H9 (cell line): Measurements from ENCODE around the gene STK32B. TPM values are rescaled to one million over a fixed set of nuclear protein-coding genes. Genes with fewer than 3 reads are reported as not detected.

Experiments used
- DNase-seq: peaks from one replicate; pipeline ENCODE4 v3.0.0-alpha.2; 2017
- H2AFZ ChIP-seq: one replicate; pipeline ENCODE4 v1.6.1; 2013; ENCODE audit warnings: mild to moderate bottlenecking, low read length, control low read depth, moderate library complexity
- H2AK5ac ChIP-seq: 2 replicates; pipeline ENCODE4 v1.6.1; 2013; ENCODE audit warnings: low read length, control low read depth, mixed read lengths; ENCODE audit not compliant: insufficient read length
- H2BK120ac ChIP-seq: one replicate; pipeline ENCODE4 v1.6.1; 2013; ENCODE audit warnings: low read depth, mild to moderate bottlenecking, low read length, control low read depth, inconsistent platforms; ENCODE audit not compliant: poor library complexity, severe bottlenecking
- H2BK12ac ChIP-seq: 2 replicates; pipeline ENCODE4 v1.6.1; 2013; ENCODE audit warnings: low read length, control low read depth, mixed read lengths, low read depth; ENCODE audit not compliant: insufficient read length
- H2BK15ac ChIP-seq: 2 replicates; pipeline ENCODE4 v1.6.1; 2013; ENCODE audit warnings: low read depth, low read length, control low read depth
- H2BK20ac ChIP-seq: one replicate; pipeline ENCODE4 v1.6.1; 2013; ENCODE audit warnings: low read depth, mild to moderate bottlenecking, low read length, control low read depth, inconsistent platforms; ENCODE audit not compliant: poor library complexity, severe bottlenecking
- H2BK5ac ChIP-seq: 2 replicates; pipeline ENCODE4 v1.6.1; 2013; ENCODE audit warnings: low read length, control low read depth, mixed read lengths; ENCODE audit not compliant: insufficient read length
- H3K14ac ChIP-seq: 2 replicates; pipeline ENCODE4 v1.6.1; 2013; ENCODE audit warnings: low read length, control low read depth; ENCODE audit not compliant: insufficient read depth
- H3K18ac ChIP-seq: 2 replicates; pipeline ENCODE4 v1.6.1; 2013; ENCODE audit warnings: low read depth, mild to moderate bottlenecking, mixed read lengths, low read length, control low read depth; ENCODE audit not compliant: insufficient read length
- H3K23ac ChIP-seq: 2 replicates; pipeline ENCODE4 v1.6.1; 2013; ENCODE audit warnings: low read length, control low read depth, mixed read lengths, low read depth; ENCODE audit not compliant: insufficient read length
- H3K23me2 ChIP-seq: 2 replicates; pipeline ENCODE4 v1.6.1; 2013; ENCODE audit warnings: low read depth, mild to moderate bottlenecking, mixed read lengths, low read length, control low read depth; ENCODE audit not compliant: insufficient read length, poor library complexity, severe bottlenecking
- H3K27ac ChIP-seq: 2 replicates; pipeline ENCODE4 v1.5.1; 2013; ENCODE audit warnings: low read length, control low read depth, mixed read lengths, low read depth; ENCODE audit not compliant: insufficient read length
- H3K27me3 ChIP-seq: 2 replicates; pipeline ENCODE4 v1.6.1; 2013; ENCODE audit warnings: low read length, control low read depth, inconsistent platforms; ENCODE audit not compliant: insufficient read depth
- H3K4ac ChIP-seq: 2 replicates; pipeline ENCODE4 v1.6.1; 2013; ENCODE audit warnings: low read depth, mild to moderate bottlenecking, control low read depth, inconsistent platforms, low read length, moderate library complexity
- H3K4me1 ChIP-seq: 2 replicates; pipeline ENCODE4 v1.6.1; 2013; ENCODE audit warnings: low read length, control low read depth, inconsistent platforms; ENCODE audit not compliant: insufficient read depth
- H3K4me2 ChIP-seq: 2 replicates; pipeline ENCODE4 v1.6.1; 2013; ENCODE audit warnings: low read length, control low read depth, mixed read lengths; ENCODE audit not compliant: insufficient read length, insufficient read depth
- H3K56ac ChIP-seq: 2 replicates; pipeline ENCODE4 v1.6.1; 2013; ENCODE audit warnings: low read depth, mild to moderate bottlenecking, mixed read lengths, low read length, control low read depth; ENCODE audit not compliant: insufficient read length
- H3K79me1 ChIP-seq: 2 replicates; pipeline ENCODE4 v1.6.1; 2013; ENCODE audit warnings: low read depth, mild to moderate bottlenecking, moderate library complexity, low read length, control low read depth, inconsistent platforms; ENCODE audit not compliant: insufficient read depth, poor library complexity, severe bottlenecking
- H3K79me2 ChIP-seq: 2 replicates; pipeline ENCODE4 v1.6.1; 2013; ENCODE audit warnings: low read length, control low read depth, inconsistent platforms; ENCODE audit not compliant: insufficient read depth
- H3K9ac ChIP-seq: 2 replicates; pipeline ENCODE4 v1.6.1; 2013; ENCODE audit warnings: low read length, control low read depth, mixed read lengths; ENCODE audit not compliant: insufficient read length; ENCODE audit errors: extremely low read depth
- H3K9me3 ChIP-seq: one replicate; pipeline ENCODE4 v1.6.1; 2013; ENCODE audit warnings: low read depth, low read length, inconsistent platforms; ENCODE audit not compliant: control insufficient read depth
- H3T11ph ChIP-seq: one replicate; pipeline ENCODE4 v1.6.1; 2013; ENCODE audit warnings: mild to moderate bottlenecking, low read length, control low read depth, inconsistent platforms
- H4K20me1 ChIP-seq: one replicate; pipeline ENCODE4 v1.6.1; 2013; ENCODE audit not compliant: control insufficient read depth, insufficient read length, insufficient read depth
- H4K5ac ChIP-seq: 2 replicates; pipeline ENCODE4 v1.6.1; 2013; ENCODE audit warnings: low read depth, mild to moderate bottlenecking, mixed read lengths, low read length, control low read depth; ENCODE audit not compliant: insufficient read length
- H4K8ac ChIP-seq: replicated peaks from 2 replicates; pipeline ENCODE4 v1.6.1; 2013; ENCODE audit warnings: low read length, control low read depth, mixed read lengths, low read depth; ENCODE audit not compliant: insufficient read length
- H4K91ac ChIP-seq: 2 replicates; pipeline ENCODE4 v1.6.1; 2013; ENCODE audit warnings: low read depth, mild to moderate bottlenecking, moderate library complexity, mixed read lengths, low read length, control low read depth; ENCODE audit not compliant: insufficient read length
- H3K27ac Mint-ChIP-seq, 3 experiments: 2 replicates in 2 of 3; 3 replicates in 1 of 3; pipeline ENCODE4 v1.8.0; 2020 to 2021; ENCODE audit warnings: mixed read lengths in 3 of 3, mild to moderate bottlenecking in 1 of 3, moderate library complexity in 1 of 3
- H3K27me3 Mint-ChIP-seq: 2 replicates; pipeline ENCODE4 v1.8.0; 2021; ENCODE audit warnings: low read depth, mild to moderate bottlenecking, moderate library complexity, mixed read lengths
- H3K36me3 Mint-ChIP-seq, 3 experiments: 2 replicates in 2 of 3; 3 replicates in 1 of 3; pipeline ENCODE4 v1.8.0; 2020 to 2021; ENCODE audit warnings: low read depth in 3 of 3, mixed read lengths in 3 of 3; ENCODE audit not compliant: insufficient read depth in 1 of 3
- H3K4me1 Mint-ChIP-seq, 2 experiments: 2 replicates each; pipeline ENCODE4 v1.8.0; 2020; ENCODE audit warnings: mixed read lengths in 2 of 2
- H3K4me3 Mint-ChIP-seq, 2 experiments: 2 replicates in 1 of 2; 3 replicates in 1 of 2; pipeline ENCODE4 v1.8.0; 2020 to 2021; ENCODE audit warnings: mild to moderate bottlenecking in 2 of 2, mixed read lengths in 2 of 2, moderate library complexity in 1 of 2
- H3K9me3 Mint-ChIP-seq, 2 experiments: 2 replicates in 1 of 2; 3 replicates in 1 of 2; pipeline ENCODE4 v1.8.0; 2020; ENCODE audit warnings: mild to moderate bottlenecking in 2 of 2, mixed read lengths in 2 of 2, moderate library complexity in 1 of 2
- WGBS: extraction: QIAGEN DNeasy Blood & Tissue Kit; methylation state at CpG from one replicate; pipeline ENCODE4 v1.1.7; 2013; ENCODE audit warnings: missing lambda C conversion rate, low lambda C conversion rate, mixed read lengths; ENCODE audit not compliant: insufficient read length; ENCODE audit errors: extremely low coverage; 5-methylcytosine and 5-hydroxymethylcytosine counted together
- total RNA-seq: library from RNA; stranded (reverse); gene quantifications from 2 replicates; pipeline ENCODE4 v1.2.1, GENCODE V29; 2021
- TF ChIP-seq, protein P1 (sequence below): fragments of 200-600 bp; sonication (generic); conservative IDR thresholded peaks from 3 replicates; pipeline ENCODE4 v1.8.0; 2021; ENCODE audit warnings: antibody characterized with exemption, mild to moderate bottlenecking

The STK32B gene
- total RNA-seq, 1 experiment from 2014 or later, result 1.0 TPM

DNA sequence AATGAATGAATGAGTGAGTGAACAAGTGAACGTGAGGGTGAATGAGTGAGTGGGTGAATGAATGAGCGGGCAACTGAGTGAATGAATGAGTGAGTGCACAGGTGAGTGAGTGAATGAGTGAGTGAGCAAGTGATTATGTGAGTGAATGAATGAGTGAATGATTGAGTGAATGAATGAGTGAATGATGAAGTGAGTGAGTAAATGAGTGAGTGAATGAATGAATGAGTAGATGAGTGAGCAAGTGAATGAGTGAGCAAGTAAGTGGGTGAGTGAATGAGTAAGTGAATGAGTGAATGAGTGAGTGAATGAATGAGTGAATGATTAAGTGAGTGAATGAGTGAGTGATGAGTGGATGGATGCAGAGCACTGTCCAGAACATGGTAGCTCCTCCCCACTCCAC, 205.8 kb downstream of the STK32B start:
- no peak overlapping the region for H4K8ac ChIP-seq
- TF ChIP-seq, protein P1, sequence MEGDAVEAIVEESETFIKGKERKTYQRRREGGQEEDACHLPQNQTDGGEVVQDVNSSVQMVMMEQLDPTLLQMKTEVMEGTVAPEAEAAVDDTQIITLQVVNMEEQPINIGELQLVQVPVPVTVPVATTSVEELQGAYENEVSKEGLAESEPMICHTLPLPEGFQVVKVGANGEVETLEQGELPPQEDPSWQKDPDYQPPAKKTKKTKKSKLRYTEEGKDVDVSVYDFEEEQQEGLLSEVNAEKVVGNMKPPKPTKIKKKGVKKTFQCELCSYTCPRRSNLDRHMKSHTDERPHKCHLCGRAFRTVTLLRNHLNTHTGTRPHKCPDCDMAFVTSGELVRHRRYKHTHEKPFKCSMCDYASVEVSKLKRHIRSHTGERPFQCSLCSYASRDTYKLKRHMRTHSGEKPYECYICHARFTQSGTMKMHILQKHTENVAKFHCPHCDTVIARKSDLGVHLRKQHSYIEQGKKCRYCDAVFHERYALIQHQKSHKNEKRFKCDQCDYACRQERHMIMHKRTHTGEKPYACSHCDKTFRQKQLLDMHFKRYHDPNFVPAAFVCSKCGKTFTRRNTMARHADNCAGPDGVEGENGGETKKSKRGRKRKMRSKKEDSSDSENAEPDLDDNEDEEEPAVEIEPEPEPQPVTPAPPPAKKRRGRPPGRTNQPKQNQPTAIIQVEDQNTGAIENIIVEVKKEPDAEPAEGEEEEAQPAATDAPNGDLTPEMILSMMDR, result no peak
- H3K9ac ChIP-seq, result no peak overlapping the region
- Mint-ChIP-seq H3K27me3 (peaks cover 15% of the 10 kb centered on the region), H3K27ac (no peak overlapping the region), H3K9me3 (no peaks in the 10 kb centered on the region), H3K4me1 (no peaks in the 10 kb centered on the region), H3K4me3 (no peak overlapping the region), H3K36me3 (no peaks in the 10 kb centered on the region)
- no peaks in the 10 kb centered on the region for H3K23me2 ChIP-seq
- no peaks in the 10 kb centered on the region for H3K27me3 ChIP-seq
- no peak overlapping the region for H3T11ph ChIP-seq
- WGBS, result no CpG with 5 or more reads among the region's 2 CpGs
- no peak overlapping the region for H3K23ac ChIP-seq
- no peak overlapping the region for H3K14ac ChIP-seq
- H2AK5ac ChIP-seq, result no peak overlapping the region
- H3K4me1 ChIP-seq, result no peaks in the 10 kb centered on the region
- no peak overlapping the region for H2BK120ac ChIP-seq
- no peak overlapping the region for H2BK20ac ChIP-seq
- H2BK5ac ChIP-seq, result no peak overlapping the region
- no peak overlapping the region for H3K27ac ChIP-seq
- no peak overlapping the region for H3K4me2 ChIP-seq
- H3K79me1 ChIP-seq, result no peaks in the 10 kb centered on the region
- no peak overlapping the region for H2AFZ ChIP-seq
- H3K18ac ChIP-seq, result no peak overlapping the region
- no peak overlapping the region for H3K56ac ChIP-seq
- DNase-seq, result no peak
- H2BK15ac ChIP-seq, result no peak overlapping the region
- H4K20me1 ChIP-seq, result no peaks in the 10 kb centered on the region
- no peaks in the 10 kb centered on the region for H3K9me3 ChIP-seq
- H2BK12ac ChIP-seq, result no peak overlapping the region
- no peaks in the 10 kb centered on the region; the same call in 1 of the 2 replicates for H3K79me2 ChIP-seq
- no peak overlapping the region for H3K4ac ChIP-seq
- no peak overlapping the region for H4K5ac ChIP-seq
- no peak overlapping the region for H4K91ac ChIP-seq
